ENCODE data around the gene P2RX7.
"Not testable (repeated sequence)": the region's sequence is repeated elsewhere in the genome, so short reads cannot be mapped to it uniquely, and the experiment has no call there.

P2RX7 gene

DNA sequence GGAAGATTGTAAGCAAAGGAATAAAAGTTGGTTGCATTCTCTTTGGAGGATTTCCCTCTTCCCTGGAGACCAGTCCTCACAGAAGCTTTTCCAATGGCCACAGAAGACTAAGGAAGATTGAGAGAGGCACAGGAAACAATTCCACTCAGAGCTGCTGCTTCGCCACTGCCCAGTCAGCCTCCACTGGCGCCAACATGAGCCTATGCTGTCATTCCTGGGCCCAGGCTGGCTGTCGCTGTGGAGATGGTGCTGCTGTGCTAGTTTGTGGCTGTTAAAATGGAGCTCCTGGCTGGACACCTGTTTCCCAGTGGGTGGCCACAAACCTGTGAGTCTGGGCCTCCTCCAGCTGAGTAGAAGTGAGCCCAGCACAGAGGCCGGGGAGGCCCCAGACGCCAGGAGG, 6.6 kb downstream of the P2RX7 start:
- no peak for DNase-seq

DNA sequence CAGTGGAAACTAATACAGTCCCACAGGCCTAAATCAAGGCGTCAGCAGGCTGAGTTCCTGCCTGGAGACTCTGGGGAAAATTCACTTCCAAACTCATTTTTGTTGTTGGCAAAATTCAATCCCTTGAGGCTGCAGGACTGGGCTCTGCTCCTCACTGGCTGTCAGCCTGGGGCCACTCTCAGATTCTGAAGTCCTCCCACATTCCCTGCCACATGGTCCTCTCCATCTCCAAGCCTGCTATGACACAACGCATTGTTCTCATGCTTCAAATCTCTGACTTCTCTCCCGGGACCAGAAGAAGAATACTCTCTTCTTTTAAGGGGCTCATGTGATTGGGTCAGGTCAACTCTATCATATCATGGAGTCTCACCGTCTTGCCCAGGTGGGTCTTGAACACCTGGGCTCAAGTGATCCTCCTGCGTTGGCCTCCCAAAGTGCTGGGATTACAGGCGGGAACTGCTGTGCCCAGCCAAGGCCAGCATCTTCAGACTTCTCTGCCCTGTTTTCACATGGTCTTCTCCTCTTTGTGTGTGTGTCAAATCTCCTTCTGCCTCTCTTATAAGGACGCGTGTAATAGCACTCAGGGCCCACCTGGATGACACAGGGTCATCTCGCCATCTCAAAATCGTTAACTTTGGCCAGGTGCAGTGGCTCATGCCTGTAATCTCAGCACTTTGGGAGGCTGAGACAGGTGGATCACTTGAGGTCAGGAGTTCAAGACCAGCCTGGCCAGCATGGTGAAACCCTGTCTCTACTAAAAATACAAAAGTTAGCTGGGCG, 9.7 kb downstream of the P2RX7 start:
- no peak for DNase-seq

DNA sequence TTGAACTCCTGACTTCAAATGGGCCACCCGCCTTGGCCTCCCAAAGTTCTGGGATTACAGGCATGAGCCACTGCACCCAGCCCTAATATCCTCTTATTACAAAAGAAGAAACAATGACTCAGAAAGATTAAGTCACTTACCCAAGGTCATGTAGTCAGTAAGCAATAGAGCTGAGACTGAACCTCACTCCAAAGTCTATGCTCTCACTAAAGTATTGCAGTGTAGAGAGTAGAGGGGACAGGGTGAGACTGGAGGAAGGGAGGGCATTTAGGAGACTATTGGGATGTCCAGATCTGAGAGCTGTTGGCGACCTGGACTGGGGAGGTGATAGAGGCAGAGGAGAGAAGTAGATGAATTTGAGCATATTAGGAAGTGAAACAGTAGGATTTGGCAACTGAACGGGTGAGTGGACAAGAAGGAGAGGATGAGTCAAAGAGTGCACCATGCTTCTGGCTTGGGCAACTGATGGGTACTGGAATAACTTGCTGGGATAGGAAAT, 11.8 kb downstream of the P2RX7 start:
- no peak for DNase-seq

DNA sequence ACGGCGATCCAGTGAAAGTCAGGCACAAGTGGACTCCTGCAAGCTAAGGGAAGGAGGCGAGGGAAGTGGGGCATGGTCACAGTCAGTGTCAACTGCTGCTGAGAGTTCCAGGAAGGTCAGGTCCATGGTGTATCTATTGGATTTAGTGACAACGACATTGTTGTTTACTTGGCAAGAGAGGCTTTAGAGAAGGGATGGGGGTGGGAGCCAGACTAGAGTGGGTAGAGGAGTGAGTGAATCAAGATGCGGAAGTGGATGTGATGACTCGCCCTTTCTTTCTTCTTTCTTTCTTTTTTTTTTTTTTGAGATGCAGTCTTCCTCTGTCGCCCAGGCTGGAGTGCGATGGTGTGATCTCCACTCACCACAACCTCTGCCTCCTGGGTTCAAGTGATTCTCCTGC, 12.5 kb downstream of the P2RX7 start:
- no peak for DNase-seq

DNA sequence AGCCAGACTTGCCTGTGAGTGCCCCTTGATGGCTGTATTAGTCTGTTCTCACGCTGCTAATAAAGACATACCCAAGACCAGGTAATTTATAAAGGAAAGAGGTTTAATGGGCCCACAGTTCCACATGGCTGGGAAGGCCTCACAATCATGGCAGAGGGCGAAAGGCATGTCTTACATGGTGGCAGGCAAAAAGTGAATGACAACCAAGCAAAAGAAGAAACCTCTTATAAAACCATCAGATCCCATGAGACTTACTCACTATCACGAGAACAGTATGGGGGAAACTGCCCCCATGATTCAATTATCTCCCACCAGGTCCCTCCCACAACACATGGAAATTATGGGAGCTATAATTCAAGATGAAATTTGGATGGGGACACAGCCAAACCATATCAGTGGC, 16.6 kb downstream of the P2RX7 start:
- DNase-seq = not testable (repeated sequence)

DNA sequence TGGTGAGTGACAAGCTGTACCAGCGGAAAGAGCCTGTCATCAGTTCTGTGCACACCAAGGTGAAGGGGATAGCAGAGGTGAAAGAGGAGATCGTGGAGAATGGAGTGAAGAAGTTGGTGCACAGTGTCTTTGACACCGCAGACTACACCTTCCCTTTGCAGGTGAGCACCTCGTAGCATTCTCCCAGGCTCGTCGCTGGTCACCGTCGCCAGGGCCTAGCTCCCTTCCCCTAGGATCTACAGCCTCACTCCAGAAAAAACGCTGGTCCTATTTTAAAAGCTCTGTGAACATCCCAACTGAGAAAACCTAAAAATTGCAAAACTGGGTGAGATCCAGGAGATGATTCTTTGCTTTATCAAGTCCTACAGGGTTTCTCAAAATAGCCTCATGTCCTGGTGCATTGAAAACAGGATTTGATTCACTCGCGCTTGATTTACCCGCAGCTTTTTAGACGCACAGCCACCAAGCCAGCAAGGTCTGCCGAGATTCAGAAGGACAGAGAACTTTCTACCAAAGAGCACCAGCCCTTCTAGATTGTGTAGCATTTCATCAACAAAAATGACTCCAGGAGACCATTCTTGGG, 22.2 kb downstream of the P2RX7 start:
- DNase-seq = no peak

DNA sequence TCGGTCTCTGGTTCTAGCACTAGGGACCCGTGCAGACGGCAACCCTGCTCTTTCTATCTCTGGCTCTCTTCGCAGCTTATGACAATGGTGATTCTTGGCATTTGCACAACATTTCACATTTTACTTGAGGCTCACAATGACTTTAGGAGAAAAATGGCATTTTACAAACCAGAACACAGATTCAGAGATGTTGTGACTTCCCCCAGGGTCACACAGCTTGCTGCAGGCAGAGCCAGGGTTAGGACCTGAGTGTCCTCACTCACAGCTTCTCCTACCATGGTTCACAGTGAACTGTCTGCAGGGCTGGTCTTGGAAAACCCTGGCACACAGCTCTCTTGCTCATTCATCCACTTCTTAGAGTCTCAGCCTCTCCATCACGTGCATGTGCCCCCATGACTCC, 23.7 kb downstream of the P2RX7 start:
- no peak for DNase-seq

DNA sequence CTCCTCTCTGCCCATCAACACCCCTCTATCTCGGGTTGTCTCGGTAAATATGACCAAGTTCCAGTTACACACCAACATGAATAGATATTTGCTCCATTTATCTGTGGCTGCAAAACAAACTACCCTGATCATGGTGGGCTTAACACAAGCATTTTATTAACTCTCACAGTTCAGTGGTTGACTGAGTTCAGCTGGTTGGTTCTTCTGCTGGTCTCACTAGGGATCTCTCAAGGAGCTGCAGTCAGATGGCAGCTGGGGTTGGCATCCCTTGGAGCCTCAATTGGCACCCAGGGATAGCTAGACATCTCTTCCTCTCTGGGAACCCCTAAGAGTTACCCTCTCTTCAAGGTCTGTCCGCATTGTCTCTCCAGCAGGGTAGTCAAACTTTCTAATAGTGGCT, 25.4 kb downstream of the P2RX7 start:
- no peak for DNase-seq

DNA sequence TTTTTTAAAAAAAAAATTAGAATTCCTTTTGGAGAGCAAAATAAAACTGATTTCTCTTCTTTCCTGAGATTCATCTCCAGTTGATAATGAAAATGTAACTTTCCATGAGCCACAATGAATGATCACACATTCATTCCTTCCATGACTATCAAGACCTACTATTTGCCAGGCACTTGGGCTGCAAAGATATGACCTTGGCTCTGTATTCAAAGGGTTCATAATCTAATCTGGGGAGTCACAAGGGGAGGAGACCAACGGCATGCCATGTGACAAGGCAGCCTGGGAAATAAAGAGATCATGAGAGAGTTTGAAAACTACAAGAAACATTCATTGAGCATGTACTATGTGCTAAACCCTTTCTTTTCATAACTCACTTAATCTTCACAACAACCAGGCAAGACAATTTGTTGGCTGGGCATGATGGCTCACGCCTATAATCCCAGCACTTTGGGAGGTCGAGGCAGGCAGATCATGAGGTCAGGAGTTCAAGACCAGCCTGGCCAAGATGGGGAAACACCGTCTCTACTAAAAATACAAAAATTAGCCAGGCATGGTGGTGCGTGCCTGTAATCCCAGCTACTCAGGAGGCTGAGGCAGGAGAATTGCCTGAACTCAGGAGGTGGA, 26.2 kb downstream of the P2RX7 start:
- not testable (repeated sequence) for DNase-seq

DNA sequence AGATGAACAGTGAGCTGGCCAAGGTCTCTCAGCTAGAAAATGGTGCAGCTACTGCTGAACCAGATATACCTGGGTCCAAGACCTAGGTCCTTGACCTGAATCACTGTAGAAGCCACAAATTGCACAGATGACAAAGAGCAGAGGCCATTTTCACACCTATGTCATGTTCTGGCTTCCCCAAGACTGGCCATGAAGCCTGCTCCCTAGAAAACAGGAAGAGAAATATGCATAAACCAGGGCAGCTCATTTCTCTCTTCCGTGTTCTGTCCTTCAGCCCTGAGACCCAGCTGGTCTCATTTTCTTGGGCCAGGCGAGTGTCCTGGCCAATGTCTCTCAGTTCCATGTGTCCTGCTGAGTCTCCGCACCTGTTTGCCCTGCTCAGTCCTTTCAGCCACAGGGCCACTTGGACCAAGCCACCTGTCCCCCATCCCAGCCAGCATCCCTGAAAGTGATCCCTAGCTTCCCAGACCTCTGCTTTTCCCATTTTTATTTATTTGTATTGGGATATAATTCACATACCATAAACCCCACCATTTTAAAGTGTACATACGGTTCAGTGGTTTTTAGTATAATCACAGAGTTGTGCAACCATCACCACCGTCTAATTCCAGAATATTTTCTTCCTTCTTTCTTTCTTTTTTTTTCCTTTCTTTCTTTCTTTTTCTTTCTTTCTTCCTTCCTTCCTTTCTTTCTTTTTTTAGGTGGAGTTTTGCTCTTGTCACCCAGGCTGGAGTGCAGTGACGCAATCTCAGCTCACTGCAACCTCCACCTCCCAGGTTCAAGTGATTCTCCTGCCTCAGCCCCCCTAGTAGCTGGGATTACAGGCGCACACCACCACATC, 27.0 kb downstream of the P2RX7 start:
- no peak for DNase-seq

DNA sequence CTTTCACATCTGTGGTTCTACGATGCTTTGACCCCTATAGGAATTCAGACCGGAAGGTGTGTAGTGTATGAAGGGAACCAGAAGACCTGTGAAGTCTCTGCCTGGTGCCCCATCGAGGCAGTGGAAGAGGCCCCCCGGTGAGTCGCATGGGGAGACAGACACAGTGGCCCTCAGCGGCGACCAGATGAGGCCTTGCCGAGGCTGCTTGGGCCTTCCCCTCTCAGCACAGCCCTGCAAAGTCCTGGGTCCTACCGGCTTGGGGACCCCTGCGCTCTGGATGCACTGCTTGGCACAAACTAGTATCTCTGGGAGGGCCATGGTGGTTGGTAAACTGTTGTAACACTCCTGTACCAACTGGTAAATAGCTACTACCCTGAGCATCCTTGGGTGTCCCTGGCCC, 29.7 kb downstream of the P2RX7 start:
- DNase-seq = no peak

DNA sequence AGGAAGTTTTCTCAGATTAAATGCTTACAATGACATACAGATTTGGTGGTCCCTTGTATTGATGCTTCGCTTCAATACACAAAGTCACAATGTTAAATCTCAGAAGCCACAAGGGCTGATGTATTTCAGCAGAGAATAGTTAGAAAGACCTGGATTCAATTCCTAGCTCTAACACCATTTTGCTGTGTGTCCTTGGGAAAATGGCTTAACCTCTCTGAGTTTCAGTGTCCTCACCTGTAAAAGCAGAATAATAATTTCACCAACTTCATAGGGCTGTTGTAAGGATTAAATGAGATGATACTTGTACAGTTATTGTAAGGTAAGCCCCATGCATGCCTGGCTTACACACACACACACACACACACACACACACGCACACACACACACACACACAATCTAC, 30.3 kb downstream of the P2RX7 start:
- DNase-seq = no peak

DNA sequence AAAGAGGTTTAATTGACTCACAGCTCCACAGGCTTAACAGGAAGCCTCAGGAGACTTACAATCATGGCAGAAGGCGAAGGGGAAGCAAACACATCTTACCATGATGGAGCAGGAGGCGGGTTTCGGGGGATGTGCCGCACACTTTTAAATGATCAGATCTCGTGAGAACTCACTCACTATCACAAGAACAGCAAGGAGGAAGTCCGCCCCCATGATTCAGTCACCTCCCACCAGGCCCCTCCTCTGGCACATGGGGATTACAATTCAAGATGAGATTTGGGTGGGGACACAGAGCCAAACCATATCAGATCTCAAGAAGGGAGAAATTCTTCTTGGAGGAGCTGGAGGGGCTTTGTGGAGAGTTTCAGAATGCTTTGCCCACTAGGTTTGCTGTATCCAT, 32.2 kb downstream of the P2RX7 start:
- not testable (repeated sequence) for DNase-seq

DNA sequence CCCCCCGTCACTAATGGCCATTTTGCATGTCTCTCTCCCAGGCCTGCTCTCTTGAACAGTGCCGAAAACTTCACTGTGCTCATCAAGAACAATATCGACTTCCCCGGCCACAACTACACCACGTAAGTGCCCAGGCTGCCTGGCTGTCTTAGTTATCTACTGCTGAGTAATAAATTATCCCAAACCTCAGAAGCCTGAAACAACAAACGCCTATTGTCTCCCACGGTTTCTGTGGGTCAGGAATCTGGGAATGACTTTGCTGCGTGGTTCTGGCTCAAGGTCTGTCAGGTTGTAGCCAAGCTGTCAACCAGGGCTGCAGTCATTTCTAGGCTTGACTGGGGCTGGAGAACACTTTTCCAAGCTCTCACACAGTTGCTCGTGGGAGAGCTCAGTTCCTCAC, 32.6 kb downstream of the P2RX7 start:
- DNase-seq = no peak

DNA sequence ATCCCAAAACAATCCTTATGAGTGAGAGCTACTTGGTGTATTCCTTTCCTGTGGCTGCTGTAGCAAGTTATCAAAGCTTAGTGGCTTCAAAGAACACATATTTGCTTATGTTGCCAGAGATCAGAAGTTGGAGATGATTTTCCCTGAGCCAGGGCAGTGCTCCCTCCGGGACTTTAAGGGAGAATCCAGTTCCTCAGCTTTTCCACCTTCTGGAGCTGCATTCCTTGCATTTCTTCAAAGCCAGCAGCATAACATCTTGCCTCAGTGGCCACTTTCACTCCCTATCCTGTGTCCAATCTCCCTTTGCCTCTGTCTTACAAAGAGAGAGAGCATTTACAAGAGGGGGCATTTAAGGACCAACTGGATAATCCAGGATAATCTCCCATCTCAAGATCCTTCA, 33.7 kb downstream of the P2RX7 start:
- no peak for DNase-seq

DNA sequence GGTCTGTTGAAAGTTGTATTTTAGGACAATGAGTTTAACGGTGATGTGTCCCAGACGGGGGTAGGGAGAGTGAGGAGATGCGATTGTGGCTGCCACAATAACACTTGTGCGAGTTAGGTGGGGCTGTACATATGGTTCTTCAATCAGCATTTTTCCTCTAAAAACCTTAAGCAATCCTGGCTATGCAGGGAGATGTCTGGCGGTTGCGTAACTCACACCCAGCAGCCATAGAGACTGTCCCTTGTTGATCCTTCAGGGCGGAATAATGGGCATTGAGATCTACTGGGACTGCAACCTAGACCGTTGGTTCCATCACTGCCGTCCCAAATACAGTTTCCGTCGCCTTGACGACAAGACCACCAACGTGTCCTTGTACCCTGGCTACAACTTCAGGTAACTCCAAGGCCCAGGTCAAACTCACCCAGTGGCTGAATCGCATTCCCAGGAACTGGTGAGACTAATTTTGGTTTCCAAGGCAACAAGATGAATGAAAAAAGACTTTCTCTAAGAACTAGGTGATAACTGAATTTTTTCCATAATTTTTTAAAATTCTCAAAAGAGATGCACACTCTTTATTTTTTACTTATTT, 34.6 kb downstream of the P2RX7 start:
- DNase-seq = no peak

DNA sequence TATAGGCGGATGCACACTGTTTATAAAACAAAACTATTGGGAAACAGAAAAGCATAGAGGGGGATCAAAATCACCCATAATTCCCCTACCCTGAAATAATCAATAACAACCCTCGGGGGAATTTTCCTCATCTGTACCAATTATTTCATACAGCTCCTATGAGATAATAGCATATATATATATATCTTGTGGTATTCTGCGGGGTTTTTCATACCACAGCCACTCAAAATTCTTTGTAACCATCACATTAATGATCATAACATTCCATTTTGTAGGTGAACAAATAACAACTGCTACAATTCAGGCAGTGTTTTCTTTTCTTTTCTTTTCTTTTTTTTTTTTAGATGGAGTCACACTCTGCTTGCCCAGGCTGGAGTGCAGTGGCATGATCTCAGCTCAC, 35.3 kb downstream of the P2RX7 start:
- DNase-seq = no peak

DNA sequence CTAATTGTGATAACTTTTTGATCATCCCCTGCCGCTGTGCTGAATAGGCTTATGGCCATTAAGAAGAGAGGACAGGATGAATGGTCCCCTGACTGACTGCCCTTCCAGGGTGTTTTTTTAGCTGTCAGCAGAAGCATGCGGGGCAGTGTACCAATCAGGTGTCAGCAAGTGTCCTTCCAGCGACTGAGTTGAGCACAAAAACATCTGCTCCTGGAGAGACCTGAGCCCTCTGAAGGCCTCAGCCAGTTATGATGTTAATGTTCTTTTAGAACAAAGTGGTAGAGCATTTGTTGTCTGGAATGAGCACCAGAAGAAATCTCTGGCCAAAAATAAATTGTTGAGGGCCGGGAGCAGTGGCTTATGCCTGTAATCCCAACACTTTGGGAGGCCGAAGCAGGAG, 37.5 kb downstream of the P2RX7 start:
- no peak for DNase-seq

DNA sequence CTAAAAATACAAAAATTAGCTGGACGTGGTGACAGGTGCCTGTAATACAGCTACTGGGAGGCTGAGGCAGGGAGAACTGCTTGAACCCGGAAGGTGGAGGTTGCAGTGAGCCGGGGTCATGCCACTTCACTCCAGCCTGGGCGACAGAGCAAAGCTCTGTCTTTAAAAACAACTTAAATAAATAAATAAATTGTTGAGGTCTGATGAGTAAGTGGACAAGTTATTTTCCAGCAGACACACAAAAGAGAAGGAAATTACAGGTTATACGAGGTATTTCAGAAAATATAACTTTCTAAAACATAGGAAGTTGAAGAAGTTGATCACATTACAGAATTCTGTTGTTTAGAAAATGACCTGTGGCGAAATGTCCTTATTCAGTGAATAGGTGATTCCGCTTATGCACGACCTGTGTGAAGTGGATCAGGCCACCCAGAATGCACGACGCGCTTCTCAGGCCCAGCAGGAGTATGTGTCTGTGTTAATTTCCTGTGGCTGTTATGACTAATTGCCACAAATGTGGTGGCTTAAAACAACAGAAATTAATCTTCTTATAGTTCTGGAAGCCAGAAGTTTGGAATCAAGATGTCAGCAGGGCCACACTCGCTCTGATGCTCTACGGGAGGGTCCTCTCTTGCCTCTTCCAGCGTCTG, 38.1 kb downstream of the P2RX7 start:
- no peak for DNase-seq

DNA sequence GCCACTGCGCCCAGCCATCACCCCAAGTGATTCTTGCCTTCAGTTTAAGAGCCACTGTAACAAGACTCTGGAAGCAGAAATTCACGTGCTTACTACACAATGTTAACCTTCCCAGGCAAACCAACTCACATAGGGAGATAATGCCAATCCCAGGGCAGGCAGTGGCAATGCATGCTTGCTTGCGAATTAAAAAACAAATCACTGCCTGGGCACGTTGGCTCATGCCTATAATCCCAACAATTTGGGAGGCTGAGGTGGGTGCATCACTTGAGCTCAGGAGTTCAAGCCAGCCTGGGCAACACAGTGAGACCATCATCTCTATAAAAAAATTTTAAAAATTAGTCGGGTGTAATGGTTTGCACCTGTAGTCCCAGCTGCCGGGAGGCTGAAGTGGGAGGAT, 39.5 kb downstream of the P2RX7 start:
- DNase-seq = no peak

DNA sequence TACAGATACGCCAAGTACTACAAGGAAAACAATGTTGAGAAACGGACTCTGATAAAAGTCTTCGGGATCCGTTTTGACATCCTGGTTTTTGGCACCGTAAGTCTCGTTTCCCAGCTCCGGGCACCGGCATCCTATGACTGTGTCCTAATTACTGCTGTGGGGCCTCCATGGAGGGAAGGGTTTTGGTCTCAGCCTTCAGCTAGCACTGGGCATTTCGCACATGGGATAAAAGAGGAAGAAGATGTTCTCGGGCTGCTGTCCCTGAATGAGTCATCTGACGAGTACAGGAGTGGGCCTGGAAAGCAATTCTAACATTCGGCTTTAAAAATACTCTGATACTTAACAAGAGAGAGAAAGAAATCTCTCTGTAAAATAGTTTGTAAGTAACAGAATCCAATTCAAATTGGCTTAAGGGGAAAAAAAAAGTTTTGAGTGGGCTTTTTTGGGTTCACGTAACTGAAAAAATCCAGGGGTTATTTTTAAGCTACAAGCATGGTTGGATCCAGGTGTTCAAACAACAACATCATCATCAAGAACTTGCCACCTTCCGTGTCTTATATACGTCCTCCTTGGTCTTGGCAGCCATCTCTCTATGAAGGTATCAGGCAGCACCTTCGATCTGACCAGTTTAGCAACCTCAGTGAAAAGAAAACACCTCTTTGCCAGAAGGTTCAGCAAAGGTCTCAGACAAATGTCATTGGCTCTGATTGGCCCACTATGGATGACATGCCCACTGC, 42.9 kb downstream of the P2RX7 start:
- no peak for DNase-seq

Data from NCI-H2081 (cell line).